HUES48 (cell line): ENCODE results near the gene PDPK1.

Experiments
- H3K27ac ChIP-seq: one replicate; pipeline ENCODE4 v1.7.0; 2013; ENCODE audit warnings: low read depth, low read length, inconsistent platforms
- H3K27me3 ChIP-seq: 2 replicates; pipeline ENCODE4 v1.6.1; 2013; ENCODE audit warnings: mild to moderate bottlenecking, low read length; ENCODE audit not compliant: control insufficient read depth, insufficient read depth
- H3K36me3 ChIP-seq: 2 replicates; pipeline ENCODE4 v1.6.1; 2013; ENCODE audit warnings: low read length; ENCODE audit not compliant: control insufficient read depth, insufficient read depth
- H3K4me1 ChIP-seq: 2 replicates; pipeline ENCODE4 v1.6.1; 2013; ENCODE audit warnings: mild to moderate bottlenecking, low read length; ENCODE audit not compliant: control insufficient read depth, insufficient read depth
- H3K4me3 ChIP-seq: 2 replicates; pipeline ENCODE4 v1.5.1; 2013; ENCODE audit warnings: mild to moderate bottlenecking, low read depth, low read length
- H3K9ac ChIP-seq: 2 replicates; pipeline ENCODE4 v1.6.1; 2013; ENCODE audit warnings: mild to moderate bottlenecking, low read depth, low read length, moderate library complexity
- H3K9me3 ChIP-seq: 2 replicates; pipeline ENCODE4 v1.6.1; 2013; ENCODE audit warnings: low read length; ENCODE audit not compliant: control insufficient read depth, insufficient read depth

PDPK1 gene

DNA sequence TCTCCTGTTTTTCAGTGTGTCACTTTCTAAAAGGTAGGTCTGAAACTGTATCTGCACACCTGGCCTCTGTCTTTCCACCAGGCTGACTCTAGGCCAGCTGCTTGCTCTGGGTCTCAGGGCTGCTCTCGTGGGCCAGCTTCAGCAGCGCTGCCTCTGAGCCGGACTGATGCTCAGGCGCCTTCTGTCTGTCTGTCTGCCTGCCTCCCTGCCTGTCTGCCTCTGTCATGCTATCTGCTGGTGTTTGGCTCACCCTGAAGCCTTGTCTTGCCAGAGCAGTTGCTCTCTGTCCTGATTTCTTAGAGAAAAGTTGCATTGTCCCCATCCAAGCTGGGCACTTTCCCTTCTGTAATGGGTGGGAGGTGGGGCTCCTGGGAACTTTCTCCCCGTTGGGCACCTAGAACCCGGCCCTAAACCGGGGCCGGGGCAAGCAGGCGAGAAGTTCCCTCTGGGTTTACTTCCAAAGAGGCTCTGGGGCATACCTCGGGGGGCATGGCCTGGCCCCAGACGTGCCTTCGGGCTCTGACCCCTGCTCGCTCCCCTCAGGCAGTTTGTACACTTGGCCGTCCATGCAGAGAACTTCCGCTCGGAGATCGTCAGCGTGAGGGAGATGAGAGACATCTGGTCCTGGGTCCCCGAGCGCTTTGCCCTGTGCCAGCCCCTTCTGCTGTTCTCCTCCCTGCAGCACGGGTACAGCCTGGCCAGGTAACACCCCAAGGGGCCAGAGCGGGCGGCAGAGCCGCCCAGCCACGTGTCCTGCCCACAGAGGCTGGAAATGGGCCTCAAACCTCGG, 39.9 kb upstream of the PDPK1 start:
- Histone ChIP-seq H3K27ac (no peak overlapping the region), H3K27me3 (no peaks in the 10 kb centered on the region), H3K9me3 (no peaks in the 10 kb centered on the region), H3K36me3 (peaks cover 29% of the 10 kb centered on the region), H3K4me3 (no peak overlapping the region), H3K4me1 (peaks cover 8% of the 10 kb centered on the region), H3K9ac (no peak overlapping the region)

DNA sequence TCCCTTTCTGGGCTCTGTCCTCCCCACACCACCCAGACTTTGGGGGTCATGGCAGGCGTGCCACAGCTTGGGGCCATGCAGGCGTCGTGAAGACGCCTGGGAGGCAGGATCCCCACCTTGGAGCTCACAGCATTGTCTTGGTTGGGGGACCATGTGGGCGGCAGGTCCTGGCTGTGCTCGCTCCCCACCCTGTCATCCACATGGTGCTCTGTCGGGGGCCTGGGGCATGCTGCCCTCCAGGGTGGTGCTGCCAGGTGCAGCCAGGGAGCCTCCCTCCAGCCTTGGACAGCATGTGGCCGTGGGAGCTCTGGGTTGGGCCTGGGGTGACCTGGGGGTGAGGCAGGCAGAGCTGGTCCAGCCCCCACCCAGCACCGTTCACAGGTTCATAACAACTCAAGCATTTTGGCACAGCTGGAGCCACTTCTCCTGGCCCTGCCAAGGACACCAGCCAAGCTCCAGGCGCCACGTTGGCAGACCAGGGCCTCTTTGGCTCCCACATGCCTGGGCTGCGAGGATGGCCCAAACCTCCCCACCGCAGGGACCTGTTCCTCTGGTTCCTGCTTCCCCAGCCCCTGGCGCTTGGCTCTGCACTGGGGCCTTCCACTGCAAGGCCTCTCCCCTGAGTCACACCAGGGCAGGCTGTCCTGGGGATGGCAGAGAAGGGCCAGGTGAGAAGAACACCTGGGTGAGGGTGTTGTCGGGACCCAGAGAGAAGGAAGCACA, 39.1 kb upstream of the PDPK1 start:
- no peaks in the 10 kb centered on the region for H3K9me3 ChIP-seq
- H3K27ac ChIP-seq, result no peak overlapping the region
- no peak overlapping the region for H3K9ac ChIP-seq
- peaks cover 8% of the 10 kb centered on the region for H3K4me1 ChIP-seq
- no peaks in the 10 kb centered on the region for H3K27me3 ChIP-seq
- H3K4me3 ChIP-seq, result no peak overlapping the region
- peaks cover 29% of the 10 kb centered on the region for H3K36me3 ChIP-seq

DNA sequence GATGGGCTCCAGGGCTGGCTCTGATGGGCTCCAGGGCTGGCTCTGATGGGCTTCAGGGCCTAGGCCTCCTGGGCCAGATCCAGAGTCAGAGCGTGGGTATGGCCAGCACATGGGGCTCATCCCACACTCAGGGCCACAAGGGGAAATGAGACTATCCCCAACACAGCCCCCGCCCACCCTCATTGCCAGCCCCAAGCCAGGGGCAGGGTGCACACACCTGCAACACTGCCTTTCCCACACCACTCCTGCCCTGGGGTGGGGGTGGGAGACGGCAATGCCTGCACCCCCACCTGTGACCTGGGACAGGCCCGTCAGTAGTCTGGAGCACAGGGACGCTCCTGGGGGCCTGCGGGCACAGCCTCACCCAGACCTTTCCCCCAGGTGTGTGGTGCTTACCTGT, 38.4 kb upstream of the PDPK1 start:
- H3K9ac ChIP-seq, result no peak overlapping the region
- H3K27ac ChIP-seq, result no peak overlapping the region
- peaks cover 8% of the 10 kb centered on the region for H3K4me1 ChIP-seq
- H3K36me3 ChIP-seq, result peaks cover 29% of the 10 kb centered on the region
- no peaks in the 10 kb centered on the region for H3K9me3 ChIP-seq
- no peaks in the 10 kb centered on the region for H3K27me3 ChIP-seq
- no peak overlapping the region for H3K4me3 ChIP-seq

DNA sequence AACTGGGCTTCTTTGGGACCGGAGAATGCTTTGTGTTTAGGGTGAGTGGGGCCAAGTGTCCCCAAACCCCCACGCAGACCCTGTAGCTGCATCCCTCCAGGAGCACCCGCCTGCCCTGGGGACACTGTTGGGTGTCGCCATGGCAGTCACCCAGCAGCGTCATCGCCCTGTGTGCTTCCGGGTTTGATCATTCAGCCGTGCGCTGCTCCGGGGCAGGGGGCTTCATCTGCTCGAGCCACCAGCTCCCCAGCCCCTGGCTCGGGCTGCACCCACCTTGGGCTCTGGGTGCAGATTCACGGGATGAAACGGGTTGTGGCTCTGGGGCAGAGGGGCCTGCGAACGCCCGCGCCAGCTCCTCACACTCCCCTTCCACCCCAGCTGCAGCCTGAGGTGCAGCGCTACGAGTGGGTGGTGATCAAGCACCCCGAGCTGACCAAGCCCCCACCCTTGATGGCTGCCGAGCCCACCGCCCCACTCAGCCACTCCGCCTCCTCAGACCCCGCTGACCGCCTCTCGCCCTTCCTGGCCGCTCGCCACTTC, 37.9 kb upstream of the PDPK1 start:
- H3K27ac ChIP-seq, result no peak overlapping the region
- no peak overlapping the region for H3K9ac ChIP-seq
- no peak overlapping the region for H3K4me3 ChIP-seq
- peaks cover 8% of the 10 kb centered on the region for H3K4me1 ChIP-seq
- no peaks in the 10 kb centered on the region for H3K9me3 ChIP-seq
- H3K27me3 ChIP-seq, result no peaks in the 10 kb centered on the region
- H3K36me3 ChIP-seq, result peaks cover 29% of the 10 kb centered on the region

DNA sequence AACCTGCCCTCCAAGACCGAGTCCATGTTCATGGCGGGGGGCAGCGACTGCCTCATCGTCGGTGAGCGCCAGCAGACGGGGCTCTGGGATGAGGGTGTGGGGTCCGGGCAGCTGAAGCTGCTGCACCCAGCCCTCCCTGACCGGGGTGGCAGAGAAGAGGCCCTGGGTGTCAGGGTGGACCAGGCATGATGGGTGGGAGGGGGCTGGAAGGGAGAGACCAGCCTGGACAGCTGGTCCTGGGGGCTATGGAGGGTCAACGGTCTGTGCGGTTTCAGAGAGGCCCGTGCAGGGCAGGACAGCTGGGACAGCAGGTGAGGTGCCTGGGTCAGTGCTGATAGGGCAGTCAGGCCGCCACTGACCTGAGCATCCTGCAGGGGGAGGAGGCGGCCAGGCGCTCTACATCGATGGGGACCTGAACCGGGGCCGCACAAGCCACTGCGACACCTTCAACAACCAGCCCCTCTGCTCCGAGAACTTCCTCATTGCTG, 37.3 kb upstream of the PDPK1 start:
- no peak overlapping the region for H3K4me3 ChIP-seq
- H3K27me3 ChIP-seq, result no peaks in the 10 kb centered on the region
- peaks cover 29% of the 10 kb centered on the region for H3K36me3 ChIP-seq
- H3K27ac ChIP-seq, result no peak overlapping the region
- no peak overlapping the region for H3K9ac ChIP-seq
- peaks cover 8% of the 10 kb centered on the region for H3K4me1 ChIP-seq
- no peaks in the 10 kb centered on the region for H3K9me3 ChIP-seq

DNA sequence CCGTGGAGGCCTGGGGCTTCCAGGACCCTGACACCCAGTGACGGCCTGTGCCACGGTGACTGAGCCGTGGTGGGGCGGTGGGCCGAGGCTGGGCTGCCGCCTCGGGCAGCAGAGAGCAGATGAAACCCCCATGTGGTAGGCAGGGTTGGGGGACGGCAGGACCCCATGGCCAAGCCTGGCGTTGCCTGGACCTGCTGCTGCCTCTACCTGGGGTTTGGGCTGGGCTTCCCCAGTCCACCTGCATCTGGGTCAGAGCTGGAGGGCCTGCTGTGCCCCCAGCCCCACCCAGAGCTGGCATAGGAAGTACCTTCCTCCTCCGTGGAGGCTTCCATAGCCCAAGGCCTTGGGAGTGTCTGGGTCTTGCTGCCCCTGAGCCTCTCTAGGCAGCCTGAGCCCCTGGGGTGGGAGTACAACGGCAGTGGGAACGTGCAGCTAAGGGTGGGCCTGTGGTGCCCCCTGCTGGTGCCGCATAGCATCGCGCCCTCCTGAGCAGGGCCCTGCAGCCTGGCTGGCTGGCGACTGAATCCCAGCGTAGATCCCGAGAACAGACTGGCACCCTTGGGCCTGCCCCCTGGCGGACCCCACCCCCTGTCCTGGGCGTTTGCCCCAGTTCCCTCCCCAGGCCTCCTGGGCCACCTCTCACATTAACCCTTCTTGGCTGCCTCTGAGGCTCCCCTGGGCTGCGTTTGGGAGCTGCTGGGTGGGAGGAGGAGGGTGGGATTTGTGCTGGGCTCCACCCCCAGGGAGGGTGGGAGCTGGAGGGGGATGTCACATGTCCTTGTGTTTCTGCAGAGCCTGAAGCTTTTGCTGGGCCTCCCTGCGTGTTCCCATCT, 36.7 kb upstream of the PDPK1 start:
- Histone ChIP-seq H3K9me3 (no peaks in the 10 kb centered on the region), H3K4me1 (peaks cover 8% of the 10 kb centered on the region), H3K27ac (peak overlapping the region; percentile 33), H3K27me3 (no peaks in the 10 kb centered on the region), H3K4me3 (peak overlapping the region; percentile 58), H3K9ac (no peak overlapping the region), H3K36me3 (peaks cover 26% of the 10 kb centered on the region)

DNA sequence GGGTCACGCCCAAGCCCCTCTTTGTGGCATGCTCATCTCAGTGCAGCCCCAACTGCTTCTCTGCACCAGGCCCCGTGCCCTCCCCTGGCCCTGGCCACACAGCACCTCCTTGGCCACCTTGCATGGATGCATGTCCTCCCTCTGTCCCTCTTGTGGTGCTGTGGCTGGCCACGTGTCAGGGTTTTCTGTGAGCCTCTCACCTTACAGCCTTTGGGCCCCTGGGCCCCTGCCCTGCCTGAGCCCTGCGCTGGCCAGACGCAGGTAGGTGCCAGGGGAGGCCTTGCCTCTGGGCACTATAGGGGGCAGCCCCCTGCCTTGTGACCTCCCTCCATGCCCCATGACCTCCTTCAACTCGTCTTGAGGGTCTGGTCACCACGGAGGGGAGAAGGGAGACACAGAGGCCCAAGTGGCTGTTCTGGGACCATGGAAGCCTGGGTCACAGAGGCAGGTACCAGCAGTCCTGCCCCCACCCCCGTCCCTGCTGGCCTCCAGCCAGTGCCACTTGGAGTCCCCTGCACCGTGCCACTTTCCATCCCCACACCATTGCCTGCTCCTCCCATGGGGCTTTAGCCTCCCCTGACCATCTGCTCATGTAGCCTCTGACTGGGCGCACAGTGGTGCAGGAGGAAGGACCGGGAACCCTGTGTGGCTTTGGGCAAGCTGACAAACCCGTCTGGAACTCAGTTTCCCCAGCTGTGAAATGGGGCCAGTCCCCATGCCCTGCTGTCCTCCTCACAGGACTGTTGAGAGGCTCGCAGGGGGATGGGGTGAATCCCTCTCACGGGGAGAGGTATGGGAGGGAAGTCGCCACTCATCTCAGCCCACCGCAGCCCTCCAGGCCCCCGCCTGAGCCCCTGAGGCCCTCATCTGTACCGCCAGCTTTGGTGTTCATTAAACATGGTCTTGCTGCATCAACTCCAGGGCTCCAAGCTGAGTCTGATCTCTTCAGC, 35.6 kb upstream of the PDPK1 start:
- H3K4me1 ChIP-seq, result peaks cover 8% of the 10 kb centered on the region
- peak overlapping the region; percentile 33 for H3K27ac ChIP-seq
- H3K36me3 ChIP-seq, result peaks cover 16% of the 10 kb centered on the region
- no peaks in the 10 kb centered on the region for H3K27me3 ChIP-seq
- H3K9ac ChIP-seq, result no peak overlapping the region
- H3K4me3 ChIP-seq, result peak overlapping the region; percentile 58; the same call in 1 of the 2 replicates
- no peaks in the 10 kb centered on the region for H3K9me3 ChIP-seq

DNA sequence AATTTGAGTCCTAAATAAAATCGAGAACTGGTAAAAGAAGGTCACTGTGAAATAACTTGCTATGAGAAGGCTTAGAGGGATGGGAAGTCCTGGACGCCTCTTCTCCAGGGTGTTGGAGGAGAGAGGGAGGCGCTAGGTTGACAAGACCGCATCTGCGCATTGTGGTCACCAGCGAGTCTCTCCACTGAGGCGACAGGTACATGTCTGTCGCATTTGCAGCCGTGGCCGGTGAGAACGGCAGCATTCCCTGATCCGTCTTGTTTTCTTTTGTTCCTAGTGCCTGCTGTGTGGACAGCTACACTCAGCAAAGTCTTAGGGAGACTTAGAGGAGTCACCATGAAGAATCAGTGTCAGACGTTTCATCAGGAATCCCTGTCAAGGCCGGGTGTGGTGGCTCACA, 32.1 kb upstream of the PDPK1 start:
- Histone ChIP-seq H3K36me3 (no peaks in the 10 kb centered on the region), H3K4me1 (peaks cover 8% of the 10 kb centered on the region), H3K4me3 (no peak overlapping the region), H3K9ac (no peak overlapping the region), H3K27ac (no peak overlapping the region), H3K9me3 (no peaks in the 10 kb centered on the region), H3K27me3 (no peaks in the 10 kb centered on the region)

DNA sequence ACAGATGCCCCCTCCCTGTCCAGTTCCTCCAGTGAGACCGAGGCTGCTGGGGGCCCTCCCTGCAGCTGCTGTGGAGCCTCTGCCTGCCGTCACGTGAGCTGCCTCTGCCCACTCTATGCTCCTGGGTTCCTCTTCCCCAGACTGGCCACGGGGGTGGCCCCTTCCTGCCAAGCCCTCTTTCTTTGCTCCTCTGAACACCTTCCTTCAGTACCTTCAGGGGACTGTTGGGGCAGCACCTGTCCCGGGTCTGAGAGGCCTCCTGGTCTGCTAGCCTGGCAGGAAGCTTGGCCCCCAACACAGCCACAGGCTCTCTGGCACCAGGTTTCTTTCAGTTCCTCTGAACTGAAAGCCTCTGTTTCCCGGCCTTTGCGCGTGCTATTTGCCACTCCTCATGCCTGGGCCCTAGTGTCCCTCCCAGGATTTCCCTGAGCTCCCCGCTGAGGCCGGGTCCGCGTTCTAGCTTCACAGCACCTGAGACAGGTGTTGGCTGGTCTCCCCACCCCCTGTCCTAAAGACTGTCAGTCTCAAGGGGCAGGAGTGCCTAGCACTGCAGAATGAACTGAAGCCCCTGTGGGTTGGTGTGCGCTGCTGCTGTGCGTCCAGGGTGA, 30.7 kb upstream of the PDPK1 start:
- H3K9me3 ChIP-seq, result no peaks in the 10 kb centered on the region
- no peaks in the 10 kb centered on the region for H3K36me3 ChIP-seq
- H3K4me3 ChIP-seq, result no peak overlapping the region
- H3K9ac ChIP-seq, result no peak overlapping the region
- 0 out of 2 replicates have a peak, but pooled peaks cover 7% of the 10 kb centered on the region for H3K4me1 ChIP-seq
- no peaks in the 10 kb centered on the region for H3K27me3 ChIP-seq
- H3K27ac ChIP-seq, result no peak overlapping the region
